ENCODE measurements around the gene C1orf198.

Gene C1orf198

GRCh38 chr1:230828421-230828820, 39.9 kb downstream of the C1orf198 start:
- no peak for DNase-seq

GRCh38 chr1:230827801-230828200, 40.5 kb downstream of the C1orf198 start:
- no peak for DNase-seq

- no peak for DNase-seq
These were observed 41.1 kb downstream of the C1orf198 start for GRCh38 chr1:230827081-230827681.

- no peak for DNase-seq
These were observed 42.0 kb downstream of the C1orf198 start for GRCh38 chr1:230826166-230826875.

- no peak for DNase-seq
These were observed 42.6 kb downstream of the C1orf198 start for GRCh38 chr1:230825761-230826160.

- peak; percentile 37 for DNase-seq
These were observed 43.2 kb downstream of the C1orf198 start for GRCh38 chr1:230824919-230825721.

- DNase-seq = no peak
These were observed 43.8 kb downstream of the C1orf198 start for GRCh38 chr1:230824551-230824918.

- DNase-seq = no peak
These were observed 44.4 kb downstream of the C1orf198 start for GRCh38 chr1:230823931-230824381.

- no peak for DNase-seq
These were observed 44.9 kb downstream of the C1orf198 start for GRCh38 chr1:230823426-230823825.

GRCh38 chr1:230822092-230822581, 46.2 kb downstream of the C1orf198 start:
- no peak for DNase-seq

GRCh38 chr1:230821346-230821745, 47.0 kb downstream of the C1orf198 start:
- DNase-seq = no peak

GRCh38 chr1:230820568-230820967, 47.8 kb downstream of the C1orf198 start:
- no peak for DNase-seq

- DNase-seq = no peak
These were observed 48.3 kb downstream of the C1orf198 start for GRCh38 chr1:230819976-230820375.

GRCh38 chr1:230818901-230819300, 49.4 kb downstream of the C1orf198 start:
- no peak for DNase-seq

GRCh38 chr1:230818367-230818766, 50.0 kb downstream of the C1orf198 start:
- no peak for DNase-seq

GRCh38 chr1:230816018-230816417, 52.3 kb downstream of the C1orf198 start:
- no peak for DNase-seq

GRCh38 chr1:230814949-230815692, 53.2 kb downstream of the C1orf198 start:
- DNase-seq = no peak

- DNase-seq = no peak
These were observed 55.8 kb downstream of the C1orf198 start for GRCh38 chr1:230812568-230812967.

- no peak for DNase-seq
These were observed 58.9 kb downstream of the C1orf198 start for GRCh38 chr1:230809256-230809990.

GRCh38 chr1:230808281-230808872, 59.9 kb downstream of the C1orf198 start:
- DNase-seq = no peak

GRCh38 chr1:230807561-230808280, 60.6 kb downstream of the C1orf198 start:
- DNase-seq = no peak

Data from hematopoietic multipotent progenitor cell treated with erythropoietin and hydrocortisone succinate and interleukin-3 and kit ligand, for 4 days (in vitro differentiated cells).